GM12873 (cell line): ENCODE data around the gene NECTIN1.

Source experiments
- CTCF ChIP-seq: IDR thresholded peaks from 2 replicates; pipeline ENCODE4 v1.5.1; 2012; ENCODE audit warnings: low read depth, mild to moderate bottlenecking, moderate library complexity, low read length, control low read depth; ENCODE audit not compliant: insufficient read depth; ENCODE audit errors: missing control alignments

Gene NECTIN1

GRCh38 chr11:119671561-119672015 lies 57.4 kb downstream of the NECTIN1 start:
- TF ChIP-seq CTCF: no peak

- TF ChIP-seq CTCF: no peak
These were observed 57.9 kb downstream of the NECTIN1 start for GRCh38 chr11:119671051-119671450.

- no peak for TF ChIP-seq CTCF
These were observed 59.5 kb downstream of the NECTIN1 start for GRCh38 chr11:119669487-119669886.

GRCh38 chr11:119668676-119669075 lies 60.3 kb downstream of the NECTIN1 start:
- TF ChIP-seq CTCF: no peak

- peak; percentile 97 for TF ChIP-seq CTCF
These were observed 62.4 kb downstream of the NECTIN1 start for GRCh38 chr11:119666463-119667131.

- no peak for TF ChIP-seq CTCF
These were observed 62.9 kb downstream of the NECTIN1 start for GRCh38 chr11:119666061-119666460.

- no peak for TF ChIP-seq CTCF
These were observed 64.1 kb downstream of the NECTIN1 start for GRCh38 chr11:119664701-119665420.
